ENCODE results near the gene CCDC92. TPM values are rescaled to one million over a fixed set of nuclear protein-coding genes. Genes with fewer than 3 reads are reported as not detected.

CCDC92 gene
- total and polyA plus RNA-seq, 2 of the 13 experiments (the other 11 are each of a cell fraction or from before 2014, with no cell fraction given) = 5.4 to 14.7 TPM

GRCh38 chr12:124000111-124000510 lies 27.5 kb upstream of the CCDC92 start (continued):
- TF ChIP-seq ATF2 (CRISPR knock-in tag; IDR thresholded peaks at IDR 0.05) = no peak
- no peak for TF ChIP-seq ZNF274 (CRISPR knock-in tag; IDR thresholded peaks at IDR 0.05)
- no peak for TF ChIP-seq ZNF256 (CRISPR knock-in tag; conservative IDR thresholded peaks at IDR 0.05)
- no peak for TF ChIP-seq HCFC1 (IDR thresholded peaks at IDR 0.05; ENCODE audit: low read depth, low read length)

GRCh38 chr12:123998991-123999359 lies 26.3 kb upstream of the CCDC92 start:
- peaks cover 10% of the 10 kb centered on the region; the same call in 1 of the 2 replicates for H4K20me1 ChIP-seq (ENCODE audit: insufficient read depth, low read length)
- FAIRE-seq (no peak), ATAC-seq (no peak), DNase-seq (ENCODE audit: low spot score) (no peak)
- H3K4me1 ChIP-seq (ENCODE audit: insufficient read depth, low read length) = no peaks in the 10 kb centered on the region
- POLR2A ChIA-PET = no interaction called here
- CTCF ChIA-PET (ENCODE audit: low intra/inter-chr PET ratio, low total read pairs) = no interaction called here
- no peak overlapping the region for H2AFZ ChIP-seq (ENCODE audit: low read length)
- H3K4me3 ChIP-seq (replicated peaks in 1 of 3; ENCODE audit: insufficient read depth in 1 of 3, low read depth in 2 of 3, low read length in 3 of 3) = no peak overlapping the region
- TF ChIP-seq ZNF713 (CRISPR knock-in tag; IDR thresholded peaks at IDR 0.05) = no peak
- no peak for TF ChIP-seq ZNF780A (CRISPR knock-in tag; IDR thresholded peaks at IDR 0.05)
- no peak for TF ChIP-seq PATZ1 (CRISPR knock-in tag; IDR thresholded peaks at IDR 0.05)
- TF ChIP-seq FOXJ3 (CRISPR knock-in tag; IDR thresholded peaks at IDR 0.05; ENCODE audit: borderline replicate concordance) = no peak
- no peak for TF ChIP-seq HDAC2 (CRISPR knock-in tag; IDR thresholded peaks at IDR 0.05)
- TF ChIP-seq ATRX (CRISPR knock-in tag; IDR thresholded peaks at IDR 0.05; ENCODE audit: borderline replicate concordance) = no peak
- TF ChIP-seq ZNF580 (CRISPR knock-in tag; IDR thresholded peaks at IDR 0.05; ENCODE audit: borderline replicate concordance, low read depth) = no peak
- TF ChIP-seq SP2 (CRISPR knock-in tag; IDR thresholded peaks at IDR 0.05) = no peak
- intact Hi-C loops (cut with micrococcal nuclease; ENCODE audit: unreplicated experiment) (no loop called here), in situ Hi-C loops (cut with HindIII; ENCODE audit: extremely low pct_ligation_motif_present, low pct_unique_long_range_greater_than_20kb) (no loop called here)
- no peaks in the 10 kb centered on the region for H3K27me3 ChIP-seq (ENCODE audit: control insufficient read depth in 1 of 2, insufficient read depth in 2 of 2, low read length in 2 of 2)
- H3K79me2 ChIP-seq (ENCODE audit: insufficient read depth, low read length) = peaks cover 39% of the 10 kb centered on the region
- no peak overlapping the region for H3K4me2 ChIP-seq (ENCODE audit: low read depth, low read length)
- H3K27ac ChIP-seq (ENCODE audit: extremely low read length, insufficient read depth, low read length) = no peak overlapping the region
- 98% methylated on average over 2 of the region's 2 CpGs for WGBS (ENCODE audit: low lambda C conversion rate)
- BruUV-seq (replicated peaks) = no TSS peak
- no peak overlapping the region for H3K9ac ChIP-seq (ENCODE audit: insufficient read depth, low read depth, low read length)
- peaks cover 20 to 75% of the 10 kb centered on the region in 2 experiments for H3K36me3 ChIP-seq (replicated peaks in 1 of 2; ENCODE audit: control insufficient read depth in 1 of 2, insufficient read depth in 2 of 2, low read length in 2 of 2)
- H3K9me3 ChIP-seq (ENCODE audit: low read length) = no peaks in the 10 kb centered on the region

Measured in HepG2 (cell line).